A673 (cell line): ENCODE measurements around the gene CDKN2B-AS1. TPM values are rescaled to one million over a fixed set of nuclear protein-coding genes. Genes with fewer than 3 reads are reported as not detected.

Experiments used
- BruUV-seq: library from RNA; stranded (reverse); fragments of 400-500 nt; replicated peaks from 2 replicates; lab custom pipeline; 2021; lab: Mats Ljungman, UMichigan
- CTCF ChIA-PET: fragments of 300-600 bp; sonication (Branson Sonifier 250); formaldehyde crosslinking; loops from one replicate; lab custom pipeline; 2022; ENCODE audit warnings: antibody characterized with exemption; lab: Charles Lee
- POLR2A ChIA-PET: fragments of 300-600 bp; sonication (Branson Sonifier 250); formaldehyde crosslinking; loops from one replicate; lab custom pipeline; 2022; ENCODE audit warnings: antibody characterized with exemption; ENCODE audit not compliant: low non-redundant PET; lab: Charles Lee
- DNase-seq: peaks from one replicate; pipeline ENCODE4 v3.0.0-alpha.2; 2015; ENCODE audit warnings: low spot score
- H3K27ac ChIP-seq: fragments of 200-600 bp; sonication (generic); 2 replicates; pipeline ENCODE4 v1.5.1; 2016; ENCODE audit warnings: mixed run types, low read depth, mild to moderate bottlenecking, mixed read lengths, antibody characterized with exemption, low read length; ENCODE audit not compliant: poor library complexity, severe bottlenecking
- H3K27me3 ChIP-seq: fragments of 200-600 bp; sonication (generic); replicated peaks from 2 replicates; pipeline ENCODE4 v1.6.1; 2017; ENCODE audit warnings: mixed run types, low read depth, mild to moderate bottlenecking, mixed read lengths, antibody characterized with exemption, low read length; ENCODE audit not compliant: insufficient read depth, poor library complexity
- H3K36me3 ChIP-seq: fragments of 200-600 bp; sonication (generic); 2 replicates; pipeline ENCODE4 v1.6.1; 2016; ENCODE audit warnings: mixed run types, mild to moderate bottlenecking, mixed read lengths, antibody characterized with exemption, low read length; ENCODE audit not compliant: insufficient read depth, poor library complexity, severe bottlenecking
- H3K4me1 ChIP-seq: fragments of 200-600 bp; sonication (generic); 2 replicates; pipeline ENCODE4 v1.6.1; 2017; ENCODE audit warnings: mixed run types, mild to moderate bottlenecking, mixed read lengths, antibody characterized with exemption, low read length; ENCODE audit not compliant: insufficient read depth, poor library complexity, severe bottlenecking
- H3K4me3 ChIP-seq: fragments of 200-600 bp; sonication (generic); 2 replicates; pipeline ENCODE4 v1.5.1; 2016; ENCODE audit warnings: low read depth, mixed run types, mild to moderate bottlenecking, mixed read lengths, low read length; ENCODE audit not compliant: poor library complexity, severe bottlenecking
- H3K9me3 ChIP-seq: fragments of 200-600 bp; sonication (generic); 2 replicates; pipeline ENCODE4 v1.6.1; 2016; ENCODE audit warnings: mixed run types, low read depth, mild to moderate bottlenecking, mixed read lengths, antibody characterized with exemption, low read length; ENCODE audit not compliant: poor library complexity, severe bottlenecking
- EZH2 ChIP-seq: fragments of 200-600 bp; sonication (generic); IDR thresholded peaks from 2 replicates; pipeline ENCODE4 v1.6.1; 2017; ENCODE audit warnings: borderline replicate concordance, low read depth, mild to moderate bottlenecking, mixed read lengths, antibody characterized with exemption, low read length; ENCODE audit not compliant: poor library complexity, severe bottlenecking
- intact Hi-C: fragments of 100-400 bp; cut with micrococcal nuclease; formaldehyde crosslinking; loops from one replicate; pipeline ENCODE4 v1.10.0; 2022; ENCODE audit not compliant: unreplicated experiment
- total RNA-seq: library from RNA; stranded (reverse); gene quantifications from 2 replicates; pipeline ENCODE4 v1.2.3, GENCODE V29; 2021
- TF ChIP-seq, protein P1 (sequence below): fragments of 300-800, 200-600 bp; sonication (generic); conservative IDR thresholded peaks from 2 replicates; pipeline ENCODE4 v1.5.1; 2017; ENCODE audit warnings: low read depth, mild to moderate bottlenecking, antibody characterized with exemption, low read length, moderate library complexity, mixed read lengths

CDKN2B-AS1 gene
- total RNA-seq, 1 experiment from 2014 or later, result not detected

DNA sequence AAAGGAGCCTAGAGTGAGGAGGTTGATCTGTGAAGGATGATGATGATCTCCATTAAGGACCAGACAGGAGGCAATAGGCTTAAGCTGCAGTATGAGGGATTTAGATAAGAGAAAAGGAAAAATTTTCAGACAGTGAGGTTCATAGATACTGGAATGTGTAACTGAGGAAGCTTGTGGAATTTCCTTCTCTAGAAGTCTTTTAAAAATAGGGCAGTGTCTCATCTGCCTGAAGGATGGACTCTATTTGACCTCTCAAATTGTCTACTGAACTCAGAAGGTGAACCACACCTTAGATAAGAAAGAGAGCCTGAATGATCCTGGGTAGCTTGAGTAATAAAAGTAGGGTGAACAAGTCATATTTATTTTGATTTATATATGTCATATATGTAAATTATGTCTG lies 162.7 kb downstream of the CDKN2B-AS1 start:
- H3K9me3 ChIP-seq, result no peaks in the 10 kb centered on the region
- CTCF ChIA-PET, result no interaction called here
- no peak for DNase-seq
- no TSS peak for BruUV-seq
- no peaks in the 10 kb centered on the region for H3K27me3 ChIP-seq
- no peak for TF ChIP-seq EZH2
- TF ChIP-seq, protein P1, sequence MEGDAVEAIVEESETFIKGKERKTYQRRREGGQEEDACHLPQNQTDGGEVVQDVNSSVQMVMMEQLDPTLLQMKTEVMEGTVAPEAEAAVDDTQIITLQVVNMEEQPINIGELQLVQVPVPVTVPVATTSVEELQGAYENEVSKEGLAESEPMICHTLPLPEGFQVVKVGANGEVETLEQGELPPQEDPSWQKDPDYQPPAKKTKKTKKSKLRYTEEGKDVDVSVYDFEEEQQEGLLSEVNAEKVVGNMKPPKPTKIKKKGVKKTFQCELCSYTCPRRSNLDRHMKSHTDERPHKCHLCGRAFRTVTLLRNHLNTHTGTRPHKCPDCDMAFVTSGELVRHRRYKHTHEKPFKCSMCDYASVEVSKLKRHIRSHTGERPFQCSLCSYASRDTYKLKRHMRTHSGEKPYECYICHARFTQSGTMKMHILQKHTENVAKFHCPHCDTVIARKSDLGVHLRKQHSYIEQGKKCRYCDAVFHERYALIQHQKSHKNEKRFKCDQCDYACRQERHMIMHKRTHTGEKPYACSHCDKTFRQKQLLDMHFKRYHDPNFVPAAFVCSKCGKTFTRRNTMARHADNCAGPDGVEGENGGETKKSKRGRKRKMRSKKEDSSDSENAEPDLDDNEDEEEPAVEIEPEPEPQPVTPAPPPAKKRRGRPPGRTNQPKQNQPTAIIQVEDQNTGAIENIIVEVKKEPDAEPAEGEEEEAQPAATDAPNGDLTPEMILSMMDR, result no peak
- H3K36me3 ChIP-seq, result no peaks in the 10 kb centered on the region
- no peak overlapping the region for H3K4me3 ChIP-seq
- intact Hi-C loops, result no loop called here
- H3K4me1 ChIP-seq, result no peaks in the 10 kb centered on the region
- H3K27ac ChIP-seq, result no peak overlapping the region
- POLR2A ChIA-PET, result no interaction called here

DNA sequence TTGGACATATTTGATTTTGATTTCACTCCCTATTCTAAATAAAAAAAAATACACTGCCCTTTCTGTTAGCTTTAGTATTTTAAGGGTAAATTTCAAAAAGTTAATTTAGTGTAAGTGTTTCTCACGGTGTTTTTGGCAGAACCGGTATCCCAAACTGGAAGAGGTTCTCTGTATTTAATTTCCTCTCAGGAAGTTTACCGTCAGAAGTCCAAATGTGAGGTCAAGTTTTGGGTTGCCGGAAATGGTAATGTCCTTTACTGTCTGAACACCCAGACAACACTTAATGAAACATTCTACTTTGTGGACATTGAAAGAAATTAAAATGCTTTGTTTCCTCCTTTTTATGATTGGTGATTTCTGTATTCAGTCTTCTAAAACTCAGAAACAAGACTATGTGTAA lies 163.2 kb downstream of the CDKN2B-AS1 start:
- Histone ChIP-seq H3K4me1 (no peaks in the 10 kb centered on the region), H3K27ac (no peak overlapping the region), H3K27me3 (no peaks in the 10 kb centered on the region), H3K4me3 (no peak overlapping the region), H3K9me3 (no peaks in the 10 kb centered on the region), H3K36me3 (no peaks in the 10 kb centered on the region)
- ChIA-PET CTCF (no interaction called here), POLR2A (no interaction called here)
- TF ChIP-seq, protein P1, result no peak
- no peak for TF ChIP-seq EZH2
- DNase-seq, result no peak
- BruUV-seq, result no TSS peak
- intact Hi-C loops, result no loop called here

DNA sequence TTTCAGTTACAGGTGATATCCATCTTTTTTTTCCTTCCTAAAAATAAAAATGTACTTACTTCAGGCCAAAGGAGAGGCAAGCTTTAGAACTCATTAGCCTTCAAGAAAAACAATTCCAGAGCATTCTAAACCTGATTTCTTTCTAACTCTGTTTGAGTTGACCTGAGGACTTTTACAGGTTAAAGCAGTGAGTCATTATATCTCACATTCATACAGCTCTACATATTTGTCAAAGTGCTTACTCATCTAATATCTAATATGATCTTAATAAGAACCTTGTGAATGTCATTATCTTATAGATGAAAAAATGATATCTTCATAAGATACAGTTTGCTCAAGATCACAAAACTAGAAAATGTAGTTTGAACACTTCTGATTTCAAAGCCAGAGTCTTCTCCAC lies 163.7 kb downstream of the CDKN2B-AS1 start:
- ChIA-PET POLR2A (no interaction called here), CTCF (no interaction called here)
- Histone ChIP-seq H3K36me3 (no peaks in the 10 kb centered on the region), H3K27me3 (no peaks in the 10 kb centered on the region), H3K4me1 (no peaks in the 10 kb centered on the region), H3K4me3 (no peak overlapping the region), H3K9me3 (no peaks in the 10 kb centered on the region), H3K27ac (no peak overlapping the region)
- TF ChIP-seq, protein P1, result no peak
- no peak for TF ChIP-seq EZH2
- BruUV-seq, result no TSS peak
- DNase-seq, result no peak
- intact Hi-C loops, result no loop called here
